DND-41 (cell line): ENCODE results near the gene ABCF3.

Source experiments
- ATAC-seq: fragments of 200-7000 bp; cut with Tn5 transposase; 3 replicates; pipeline ENCODE4 v1.9.1; 2021; ENCODE audit warnings: low read depth; ENCODE audit not compliant: insufficient read depth
- DNase-seq: peaks from one replicate; pipeline ENCODE4 v3.0.0-alpha.2; 2020
- H2AFZ ChIP-seq: 2 replicates; pipeline ENCODE4 v1.6.0; 2012; ENCODE audit warnings: low read depth, low read length
- H3K27ac ChIP-seq: 2 replicates; pipeline ENCODE4 v1.5.1; 2012; ENCODE audit warnings: low read length, inconsistent platforms
- H3K27me3 ChIP-seq: fragments of 200-600 bp; sonication (generic); 2 replicates; pipeline ENCODE4 v1.6.0; 2012; ENCODE audit warnings: low read length, mild to moderate bottlenecking, inconsistent platforms; ENCODE audit not compliant: insufficient read depth, poor library complexity
- H3K36me3 ChIP-seq: 2 replicates; pipeline ENCODE4 v1.5.1; 2012; ENCODE audit warnings: low read length, inconsistent platforms; ENCODE audit not compliant: insufficient read depth
- H3K4me1 ChIP-seq: 2 replicates; pipeline ENCODE4 v1.5.1; 2012; ENCODE audit warnings: mild to moderate bottlenecking, low read length; ENCODE audit not compliant: insufficient read depth
- H3K4me2 ChIP-seq: 2 replicates; pipeline ENCODE4 v1.6.0; 2012; ENCODE audit warnings: mild to moderate bottlenecking, moderate library complexity, low read length, inconsistent platforms; ENCODE audit not compliant: insufficient read depth
- H3K4me3 ChIP-seq, 2 experiments: fragments of 200-600 bp in 1 of 2; shearing (Covaris generic) in 1 of 2; 2 replicates each; pipeline ENCODE4 v1.5.1; 2012 to 2016; ENCODE audit warnings: inconsistent platforms in 2 of 2, low read length in 2 of 2, mild to moderate bottlenecking in 2 of 2, low read depth in 1 of 2, moderate library complexity in 1 of 2
- H3K79me2 ChIP-seq: 2 replicates; pipeline ENCODE4 v1.6.0; 2012; ENCODE audit warnings: low read length, inconsistent platforms; ENCODE audit not compliant: insufficient read depth
- H3K9ac ChIP-seq: 2 replicates; pipeline ENCODE4 v1.6.0; 2012; ENCODE audit warnings: low read depth, mild to moderate bottlenecking, inconsistent platforms, low read length, moderate library complexity
- H3K9me3 ChIP-seq: 2 replicates; pipeline ENCODE4 v1.5.1; 2012; ENCODE audit warnings: low read length, moderate library complexity, mild to moderate bottlenecking, inconsistent platforms; ENCODE audit not compliant: insufficient read depth, severe bottlenecking
- H4K20me1 ChIP-seq: 2 replicates; pipeline ENCODE4 v1.6.0; 2012; ENCODE audit warnings: low read length; ENCODE audit not compliant: insufficient read depth
- EZH2 ChIP-seq: IDR thresholded peaks from 3 replicates; pipeline ENCODE4 v1.6.1; 2012; ENCODE audit warnings: borderline replicate concordance, low read depth, mild to moderate bottlenecking, moderate library complexity, low read length, inconsistent platforms; ENCODE audit not compliant: severe bottlenecking
- TF ChIP-seq, protein P1 (sequence below): IDR thresholded peaks from 2 replicates; pipeline ENCODE4 v1.5.1; 2012; ENCODE audit warnings: borderline replicate concordance, low read length, moderate library complexity, mild to moderate bottlenecking; ENCODE audit not compliant: poor library complexity, severe bottlenecking; ENCODE audit errors: extremely low read depth

ABCF3 gene

GRCh38 chr3:184176377-184177330 lies 9.3 kb upstream of the ABCF3 start:
- Histone ChIP-seq H3K9me3 (no peaks in the 10 kb centered on the region), H3K4me1 (peaks cover 34% of the 10 kb centered on the region), H3K4me2 (peak overlapping the region; percentile 97), H2AFZ (no peak overlapping the region), H3K9ac (peak overlapping the region; percentile 96), H4K20me1 (peaks cover 7% of the 10 kb centered on the region), H3K4me3 (peak overlapping the region; percentile 93 to 98; a peak in 3 of 4 replicates), H3K27me3 (no peaks in the 10 kb centered on the region), H3K36me3 (peaks cover 61% of the 10 kb centered on the region), H3K27ac (peak overlapping the region; percentile 53), H3K79me2 (peaks cover 45% of the 10 kb centered on the region)
- ATAC-seq (no peak), DNase-seq (peak; percentile 24)
- TF ChIP-seq, protein P1, sequence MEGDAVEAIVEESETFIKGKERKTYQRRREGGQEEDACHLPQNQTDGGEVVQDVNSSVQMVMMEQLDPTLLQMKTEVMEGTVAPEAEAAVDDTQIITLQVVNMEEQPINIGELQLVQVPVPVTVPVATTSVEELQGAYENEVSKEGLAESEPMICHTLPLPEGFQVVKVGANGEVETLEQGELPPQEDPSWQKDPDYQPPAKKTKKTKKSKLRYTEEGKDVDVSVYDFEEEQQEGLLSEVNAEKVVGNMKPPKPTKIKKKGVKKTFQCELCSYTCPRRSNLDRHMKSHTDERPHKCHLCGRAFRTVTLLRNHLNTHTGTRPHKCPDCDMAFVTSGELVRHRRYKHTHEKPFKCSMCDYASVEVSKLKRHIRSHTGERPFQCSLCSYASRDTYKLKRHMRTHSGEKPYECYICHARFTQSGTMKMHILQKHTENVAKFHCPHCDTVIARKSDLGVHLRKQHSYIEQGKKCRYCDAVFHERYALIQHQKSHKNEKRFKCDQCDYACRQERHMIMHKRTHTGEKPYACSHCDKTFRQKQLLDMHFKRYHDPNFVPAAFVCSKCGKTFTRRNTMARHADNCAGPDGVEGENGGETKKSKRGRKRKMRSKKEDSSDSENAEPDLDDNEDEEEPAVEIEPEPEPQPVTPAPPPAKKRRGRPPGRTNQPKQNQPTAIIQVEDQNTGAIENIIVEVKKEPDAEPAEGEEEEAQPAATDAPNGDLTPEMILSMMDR: no peak
- TF ChIP-seq EZH2: no peak

- Histone ChIP-seq H3K27ac (peak overlapping the region; percentile 53), H4K20me1 (peaks cover 7% of the 10 kb centered on the region), H3K36me3 (peaks cover 64% of the 10 kb centered on the region), H3K4me3 (0 out of 4 replicates have a peak overlapping the region, but pooled peaks of 1 of the 2 experiments have one; percentile 98), H3K27me3 (no peaks in the 10 kb centered on the region), H2AFZ (no peak overlapping the region), H3K9ac (peak overlapping the region; percentile 96; the same call in 1 of the 2 replicates), H3K4me1 (peaks cover 34% of the 10 kb centered on the region), H3K4me2 (peak overlapping the region; percentile 97; the same call in 1 of the 2 replicates), H3K9me3 (no peaks in the 10 kb centered on the region), H3K79me2 (peaks cover 45% of the 10 kb centered on the region)
- TF ChIP-seq, protein P1: no peak
- no peak for TF ChIP-seq EZH2
- no peak for DNase-seq
- ATAC-seq: no peak
Observed at GRCh38 chr3:184177331-184177731, 8.7 kb upstream of the ABCF3 start.

GRCh38 chr3:184177767-184178306 lies 8.2 kb upstream of the ABCF3 start:
- Histone ChIP-seq H3K9ac (no peak overlapping the region), H4K20me1 (peaks cover 7% of the 10 kb centered on the region)

More at GRCh38 chr3:184177767-184178306, 8.2 kb upstream of the ABCF3 start:
- H2AFZ ChIP-seq: no peak overlapping the region
- no peak overlapping the region for H3K27ac ChIP-seq
- H3K27me3 ChIP-seq: no peaks in the 10 kb centered on the region
- no peaks in the 10 kb centered on the region for H3K9me3 ChIP-seq
- ATAC-seq: no peak
- peaks cover 69% of the 10 kb centered on the region for H3K36me3 ChIP-seq
- peak overlapping the region; percentile 97; the same call in 1 of the 2 replicates for H3K4me2 ChIP-seq
- DNase-seq: no peak
- TF ChIP-seq EZH2: no peak
- TF ChIP-seq, protein P1: no peak
- peaks cover 45% of the 10 kb centered on the region for H3K79me2 ChIP-seq
- H3K4me3 ChIP-seq: no peak overlapping the region
- peaks cover 34% of the 10 kb centered on the region for H3K4me1 ChIP-seq
